H1 (cell line): Measurements from ENCODE around the gene TMEM114. TPM values are rescaled to one million over a fixed set of nuclear protein-coding genes. Genes with fewer than 3 reads are reported as not detected.

Source experiments
- CTCF ChIA-PET: fragments of 300-600 bp; sonication (Branson Sonifier 250); formaldehyde crosslinking; loops from one replicate; lab custom pipeline; 2021; ENCODE audit not compliant: partially characterized antibody; lab: Charles Lee
- POLR2A ChIA-PET: fragments of 300-600 bp; sonication (Branson Sonifier 250); formaldehyde crosslinking; loops from one replicate; lab custom pipeline; 2021; ENCODE audit warnings: inconsistent platforms; ENCODE audit not compliant: partially characterized antibody; lab: Charles Lee
- DNase-seq, 2 experiments: peaks; one replicate each; pipeline versions ENCODE4 v3.0.0 to v3.0.0-alpha.2; 2010 to 2022; ENCODE audit warnings: low spot score in 2 of 2, low read depth in 1 of 2, mixed read lengths in 1 of 2
- FAIRE-seq: peaks from 2 replicates; lab custom pipeline; 2011; peaks lifted over from hg19 to GRCh38; lab: Jason Lieb, UNC
- H2AFZ ChIP-seq: 2 replicates; pipeline ENCODE4 v1.8.1; 2012; ENCODE audit warnings: low read length, inconsistent platforms
- H2AK5ac ChIP-seq: 2 replicates; pipeline ENCODE4 v1.6.1; 2013; ENCODE audit warnings: low read depth, low read length
- H2BK120ac ChIP-seq: replicated peaks from 2 replicates; pipeline ENCODE3; 2013; ENCODE audit warnings: low read depth, low read length, inconsistent platforms
- H2BK12ac ChIP-seq: 2 replicates; pipeline ENCODE4 v1.6.1; 2013; ENCODE audit warnings: low read depth, low read length
- H2BK15ac ChIP-seq: 2 replicates; pipeline ENCODE4 v1.6.1; 2013; ENCODE audit warnings: low read length
- H2BK20ac ChIP-seq: 2 replicates; pipeline ENCODE4 v1.6.1; 2013; ENCODE audit warnings: low read length
- H2BK5ac ChIP-seq: 2 replicates; pipeline ENCODE4 v1.6.1; 2013; ENCODE audit warnings: low read depth, low read length
- H3K14ac ChIP-seq: 2 replicates; pipeline ENCODE4 v1.6.1; 2013; ENCODE audit warnings: inconsistent platforms; ENCODE audit not compliant: insufficient read length
- H3K18ac ChIP-seq: 2 replicates; pipeline ENCODE4 v1.6.1; 2013; ENCODE audit warnings: low read length; ENCODE audit errors: extremely low read depth
- H3K23ac ChIP-seq: 2 replicates; pipeline ENCODE4 v1.6.1; 2013; ENCODE audit warnings: inconsistent platforms; ENCODE audit not compliant: insufficient read length
- H3K23me2 ChIP-seq: 2 replicates; pipeline ENCODE4 v1.6.1; 2013; ENCODE audit warnings: low read depth, low read length
- H3K27ac ChIP-seq: 2 replicates; pipeline ENCODE4 v1.6.1; 2011; ENCODE audit warnings: low read depth, low read length, inconsistent platforms
- H3K27me3 ChIP-seq, 4 experiments: replicated peaks in 1 of 4; 1 replicate in 1 of 4; 2 replicates in 3 of 4; pipeline versions ENCODE4 v1.6.1 to v1.8.1; 2011 to 2013; ENCODE audit warnings: low read length in 3 of 4, mild to moderate bottlenecking in 3 of 4, inconsistent platforms in 2 of 4, mixed read lengths in 2 of 4, moderate library complexity in 1 of 4; ENCODE audit not compliant: control insufficient read depth in 3 of 4, insufficient read depth in 3 of 4; ENCODE audit errors: extremely low read depth in 1 of 4
- H3K36me3 ChIP-seq, 4 experiments: 2 replicates each; pipeline versions ENCODE4 v1.6.1 to v1.8.1; 2011 to 2013; ENCODE audit warnings: mild to moderate bottlenecking in 4 of 4, low read length in 3 of 4, moderate library complexity in 2 of 4, control low read depth in 1 of 4, inconsistent platforms in 1 of 4; ENCODE audit not compliant: insufficient read depth in 4 of 4, control insufficient read depth in 2 of 4
- H3K4ac ChIP-seq: replicated peaks from 2 replicates; pipeline ENCODE3; 2013; ENCODE audit warnings: low read length, low read depth, mixed read lengths, inconsistent platforms; ENCODE audit not compliant: insufficient read length
- H3K4me1 ChIP-seq, 4 experiments: replicated peaks in 1 of 4; 1 replicate in 1 of 4; 2 replicates in 3 of 4; pipeline versions ENCODE4 v1.6.1 to v1.8.1; 2011 to 2013; ENCODE audit warnings: low read length in 3 of 4, inconsistent platforms in 2 of 4, mixed read lengths in 1 of 4; ENCODE audit not compliant: insufficient read depth in 4 of 4, control insufficient read depth in 3 of 4
- H3K4me2 ChIP-seq, 2 experiments: 2 replicates each; pipeline versions ENCODE4 v1.6.1 to v1.8.1; 2011 to 2013; ENCODE audit warnings: low read depth in 2 of 2, low read length in 2 of 2, control low read depth in 1 of 2, inconsistent platforms in 1 of 2, mild to moderate bottlenecking in 1 of 2; ENCODE audit not compliant: insufficient read depth in 1 of 2
- H3K4me3 ChIP-seq, 4 experiments: fragments of 200-600, 300-600 bp in 1 of 4; sonication (generic), shearing (Covaris generic), sonication (Bioruptor Twin) in 1 of 4; 2 replicates each; pipeline versions ENCODE4 v1.5.1 to v1.8.1; 2011 to 2016; ENCODE audit warnings: low read length in 4 of 4, low read depth in 3 of 4, control low read depth in 2 of 4, inconsistent platforms in 2 of 4, mild to moderate bottlenecking in 2 of 4, mixed read lengths in 1 of 4, moderate library complexity in 1 of 4; ENCODE audit not compliant: insufficient read depth in 2 of 4; ENCODE audit errors: extremely low read depth in 1 of 4
- H3K56ac ChIP-seq: replicated peaks from 2 replicates; pipeline ENCODE3; 2013; ENCODE audit warnings: low read depth, mild to moderate bottlenecking, mixed read lengths, low read length, inconsistent platforms; ENCODE audit not compliant: insufficient read length
- H3K79me1 ChIP-seq: 2 replicates; pipeline ENCODE4 v1.6.1; 2013; ENCODE audit warnings: low read depth, low read length, control low read depth
- H3K79me2 ChIP-seq, 2 experiments: 2 replicates each; pipeline versions ENCODE4 v1.6.1 to v1.8.1; 2012 to 2013; ENCODE audit warnings: low read length in 2 of 2, mild to moderate bottlenecking in 2 of 2, inconsistent platforms in 1 of 2; ENCODE audit not compliant: insufficient read depth in 2 of 2, control insufficient read depth in 1 of 2
- H3K9ac ChIP-seq, 4 experiments: replicated peaks in 1 of 4; 1 replicate in 1 of 4; 2 replicates in 3 of 4; pipeline versions ENCODE4 v1.6.1 to v1.8.1; 2011 to 2013; ENCODE audit warnings: low read depth in 3 of 4, low read length in 3 of 4, control low read depth in 2 of 4, mild to moderate bottlenecking in 2 of 4, moderate library complexity in 2 of 4, inconsistent platforms in 1 of 4; ENCODE audit errors: extremely low read depth in 1 of 4
- H3K9me3 ChIP-seq, 2 experiments: 2 replicates each; pipeline versions ENCODE4 v1.6.1 to v1.8.1; 2012 to 2013; ENCODE audit warnings: mild to moderate bottlenecking in 2 of 2, moderate library complexity in 2 of 2, control low read depth in 1 of 2, inconsistent platforms in 1 of 2, low read depth in 1 of 2, low read length in 1 of 2, mixed read lengths in 1 of 2; ENCODE audit not compliant: insufficient read depth in 2 of 2
- H4K20me1 ChIP-seq, 2 experiments: replicated peaks in 1 of 2; 2 replicates each; pipeline versions ENCODE3 to v1.8.1; 2011 to 2013; ENCODE audit warnings: inconsistent platforms in 2 of 2, low read length in 2 of 2, mild to moderate bottlenecking in 1 of 2; ENCODE audit not compliant: insufficient read depth in 2 of 2, control insufficient read depth in 1 of 2
- H4K5ac ChIP-seq: 2 replicates; pipeline ENCODE4 v1.6.1; 2013; ENCODE audit warnings: low read length, low read depth, mixed read lengths, inconsistent platforms; ENCODE audit not compliant: insufficient read length
- H4K8ac ChIP-seq: 2 replicates; pipeline ENCODE4 v1.8.0; 2013; ENCODE audit warnings: mild to moderate bottlenecking, moderate library complexity, low read length, inconsistent platforms; ENCODE audit not compliant: insufficient read depth; ENCODE audit errors: extremely low read depth
- H4K91ac ChIP-seq: replicated peaks from 2 replicates; pipeline ENCODE3; 2013; ENCODE audit warnings: low read length, mixed read lengths, inconsistent platforms; ENCODE audit not compliant: insufficient read length
- WGBS, 2 experiments: shearing (Covaris generic) in 1 of 2; methylation state at CpG; one replicate each; pipeline versions ENCODE4 v1.1.6 to v1.1.7; 2013 to 2015; ENCODE audit warnings: low lambda C conversion rate in 2 of 2, mixed read lengths in 2 of 2, inconsistent platforms in 1 of 2, low coverage in 1 of 2, missing lambda C conversion rate in 1 of 2; ENCODE audit not compliant: insufficient replicate concordance in 2 of 2, insufficient coverage in 1 of 2, insufficient read length in 1 of 2; ENCODE audit errors: extremely low coverage in 1 of 2, missing lambda C conversion rate in 1 of 2; 5-methylcytosine and 5-hydroxymethylcytosine counted together
- polyA plus RNA-seq, 7 experiments: library from polyadenylated mRNA; depleted of rRNA in 3 of 7; stranded (reverse) in 5 of 7; unstranded in 2 of 7; fragments of >200 nt in 5 of 7; fragments of 200-250 nt in 2 of 7; gene quantifications; 1 replicate in 5 of 7; 2 replicates in 1 of 7; 4 replicates in 1 of 7; pipeline versions ENCODE4 v1.2.1 to v1.2.3, GENCODE V29; 2011 to 2013; ENCODE audit warnings: missing spikeins in 2 of 7, mixed read lengths in 2 of 7
- total RNA-seq: library from RNA; stranded (reverse); fragmentation: NEBNext Ultra II Directional; extraction: Animal tissue kit (Norgen Biotek cat#: 25700); gene quantifications from 2 replicates; pipeline ENCODE4 v1.2.1, GENCODE V29; 2021

Gene TMEM114
- total and polyA plus RNA-seq, 2 of the 8 experiments (the other 6 are each of a cell fraction or from before 2014, with no cell fraction given), result 1.6 to 2.9 TPM

GRCh38 chr16:8595783-8596182 is 5.5 kb upstream of the TMEM114 start:
- Histone ChIP-seq H3K18ac (no peak overlapping the region), H3K23me2 (peaks cover 8% of the 10 kb centered on the region; the same call in 1 of the 2 replicates), H4K91ac (no peak overlapping the region), H2BK5ac (no peak overlapping the region), H3K27ac (no peak overlapping the region), H3K9ac (no peak overlapping the region), H3K56ac (no peak overlapping the region), H3K4me1 (no peaks in the 10 kb centered on the region), H2AK5ac (no peak overlapping the region), H2BK12ac (no peak overlapping the region), H3K36me3 (no peaks in the 10 kb centered on the region), H4K20me1 (peaks cover 0 to 6% of the 10 kb centered on the region in 2 experiments), H3K27me3 (peaks cover 0 to 9% (median 3%) of the 10 kb centered on the region in 4 experiments; a peak in 4 of 7 replicates), H3K23ac (no peak overlapping the region), H4K8ac (no peak overlapping the region), H2BK120ac (no peak overlapping the region), H3K14ac (no peak overlapping the region), H2BK20ac (no peak overlapping the region), H3K4me2 (no peak overlapping the region), H2BK15ac (no peak overlapping the region), H4K5ac (no peak overlapping the region), H2AFZ (no peak overlapping the region), H3K9me3 (peaks cover 4 to 7% of the 10 kb centered on the region in 2 experiments; a peak in 3 of 4 replicates), H3K4ac (no peak overlapping the region), H3K4me3 (no peak overlapping the region), H3K79me2 (no peaks in the 10 kb centered on the region), H3K79me1 (no peaks in the 10 kb centered on the region)
- DNase-seq (no peak), FAIRE-seq (no peak)
- POLR2A ChIA-PET, result no interaction called here
- WGBS, 2 experiments, result 69% methylated on average over 5 of the region's 5 CpGs; no CpG with 5 or more reads in 1 of the 2 experiments
- CTCF ChIA-PET, result interaction anchor here (1.1 to 18.3 kb wide), 2 partner anchors 25 to 40 kb away, joined by 3 to 117 read pairs; no protein-coding TSS in a partner anchor
